ENCODE results near the gene TGFBR3.
A peak's percentile ranks its signal among the peaks of the same experiment; 100 is the strongest.

TGFBR3 gene

GRCh38 chr1:91757763-91758460 lies 128.0 kb downstream of the TGFBR3 start:
- H3K27ac Mint-ChIP-seq (ENCODE audit: low read depth), result peak overlapping the region; percentile 35
- no peaks in the 10 kb centered on the region for H3K27me3 Mint-ChIP-seq
- H3K9me3 Mint-ChIP-seq, result no peaks in the 10 kb centered on the region
- H3K36me3 Mint-ChIP-seq (ENCODE audit: insufficient read depth), result peaks cover 20% of the 10 kb centered on the region
- peaks cover 50% of the 10 kb centered on the region for H3K4me1 Mint-ChIP-seq
- H3K4me3 Mint-ChIP-seq, result no peak overlapping the region
- DNase-seq (ENCODE audit: low spot score in 2 of 2) (no peak), ATAC-seq (replicated peaks; ENCODE audit: extremely low read depth, poor library complexity, severe bottlenecking) (no peak)

- Mint-ChIP-seq H3K4me1 (peaks cover 43% of the 10 kb centered on the region), H3K9me3 (no peaks in the 10 kb centered on the region), H3K4me3 (no peak overlapping the region), H3K27me3 (no peaks in the 10 kb centered on the region), H3K27ac (ENCODE audit: low read depth) (no peak overlapping the region), H3K36me3 (ENCODE audit: insufficient read depth) (peaks cover 21% of the 10 kb centered on the region)
- DNase-seq (ENCODE audit: low spot score in 2 of 2) (no peak), ATAC-seq (replicated peaks; ENCODE audit: extremely low read depth, poor library complexity, severe bottlenecking) (no peak)
Observed at GRCh38 chr1:91755702-91756287, 130.2 kb downstream of the TGFBR3 start.

GRCh38 chr1:91754816-91755580 lies 131.0 kb downstream of the TGFBR3 start:
- no peak overlapping the region for H3K4me3 Mint-ChIP-seq
- DNase-seq (ENCODE audit: low spot score in 2 of 2) (no peak), ATAC-seq (replicated peaks; ENCODE audit: extremely low read depth, poor library complexity, severe bottlenecking) (no peak)
- peaks cover 21% of the 10 kb centered on the region for H3K36me3 Mint-ChIP-seq (ENCODE audit: insufficient read depth)
- peaks cover 44% of the 10 kb centered on the region for H3K4me1 Mint-ChIP-seq
- H3K9me3 Mint-ChIP-seq, result no peaks in the 10 kb centered on the region
- H3K27me3 Mint-ChIP-seq, result no peaks in the 10 kb centered on the region
- peak overlapping the region; percentile 30 for H3K27ac Mint-ChIP-seq (ENCODE audit: low read depth)

- peaks cover 21% of the 10 kb centered on the region for H3K36me3 Mint-ChIP-seq (ENCODE audit: insufficient read depth)
- peaks cover 50% of the 10 kb centered on the region for H3K4me1 Mint-ChIP-seq
- peak overlapping the region; percentile 30 for H3K27ac Mint-ChIP-seq (ENCODE audit: low read depth)
- no peak for DNase-seq (ENCODE audit: low spot score in 2 of 2)
- H3K4me3 Mint-ChIP-seq, result peak overlapping the region; percentile 42
- ATAC-seq (replicated peaks; ENCODE audit: extremely low read depth, poor library complexity, severe bottlenecking), result peak; percentile 35
- no peaks in the 10 kb centered on the region for H3K9me3 Mint-ChIP-seq
- H3K27me3 Mint-ChIP-seq, result no peaks in the 10 kb centered on the region
Observed at GRCh38 chr1:91754348-91754747, 131.6 kb downstream of the TGFBR3 start.

GRCh38 chr1:91753878-91754277 lies 132.1 kb downstream of the TGFBR3 start:
- Mint-ChIP-seq H3K4me1 (peaks cover 51% of the 10 kb centered on the region), H3K4me3 (peak overlapping the region; percentile 42)

GRCh38 chr1:91752324-91752723 lies 133.6 kb downstream of the TGFBR3 start:
- H3K9me3 Mint-ChIP-seq, result no peaks in the 10 kb centered on the region
- ATAC-seq (replicated peaks; ENCODE audit: extremely low read depth, poor library complexity, severe bottlenecking), result no peak
- H3K4me3 Mint-ChIP-seq, result peak overlapping the region; percentile 31
- H3K4me1 Mint-ChIP-seq, result peaks cover 48% of the 10 kb centered on the region
- no peak for DNase-seq (ENCODE audit: low spot score in 2 of 2)
- H3K27ac Mint-ChIP-seq (ENCODE audit: low read depth), result peak overlapping the region; percentile 53
- H3K27me3 Mint-ChIP-seq, result no peaks in the 10 kb centered on the region
- peaks cover 11% of the 10 kb centered on the region for H3K36me3 Mint-ChIP-seq (ENCODE audit: insufficient read depth)

More at GRCh38 chr1:91753878-91754277, 132.1 kb downstream of the TGFBR3 start:
- Mint-ChIP-seq H3K36me3 (ENCODE audit: insufficient read depth) (peaks cover 19% of the 10 kb centered on the region), H3K27me3 (no peaks in the 10 kb centered on the region), H3K27ac (ENCODE audit: low read depth) (peak overlapping the region; percentile 30), H3K9me3 (no peaks in the 10 kb centered on the region)
- peak; percentile 69 for ATAC-seq (replicated peaks; ENCODE audit: extremely low read depth, poor library complexity, severe bottlenecking)
- DNase-seq (ENCODE audit: low spot score in 2 of 2), result no peak

GRCh38 chr1:91751275-91751674 lies 134.7 kb downstream of the TGFBR3 start:
- Mint-ChIP-seq H3K4me3 (no peak overlapping the region), H3K27me3 (no peaks in the 10 kb centered on the region), H3K4me1 (peaks cover 59% of the 10 kb centered on the region), H3K9me3 (no peaks in the 10 kb centered on the region), H3K27ac (ENCODE audit: low read depth) (peak overlapping the region; percentile 53), H3K36me3 (ENCODE audit: insufficient read depth) (peaks cover 12% of the 10 kb centered on the region)
- ATAC-seq (replicated peaks; ENCODE audit: extremely low read depth, poor library complexity, severe bottlenecking) (no peak), DNase-seq (ENCODE audit: low spot score in 2 of 2) (no peak)

- Mint-ChIP-seq H3K4me1 (peaks cover 63% of the 10 kb centered on the region), H3K4me3 (no peak overlapping the region), H3K27ac (ENCODE audit: low read depth) (peak overlapping the region; percentile 29), H3K36me3 (ENCODE audit: insufficient read depth) (peaks cover 17% of the 10 kb centered on the region), H3K9me3 (no peaks in the 10 kb centered on the region), H3K27me3 (no peaks in the 10 kb centered on the region)
- no peak for DNase-seq (ENCODE audit: low spot score in 2 of 2)
- ATAC-seq (replicated peaks; ENCODE audit: extremely low read depth, poor library complexity, severe bottlenecking), result no peak
Observed at GRCh38 chr1:91750398-91750996, 135.5 kb downstream of the TGFBR3 start.

- Mint-ChIP-seq H3K27ac (ENCODE audit: low read depth) (no peak overlapping the region), H3K9me3 (no peaks in the 10 kb centered on the region), H3K27me3 (no peaks in the 10 kb centered on the region), H3K4me1 (peaks cover 61% of the 10 kb centered on the region), H3K4me3 (no peak overlapping the region), H3K36me3 (ENCODE audit: insufficient read depth) (peaks cover 21% of the 10 kb centered on the region)
- ATAC-seq (replicated peaks; ENCODE audit: extremely low read depth, poor library complexity, severe bottlenecking) (no peak), DNase-seq (ENCODE audit: low spot score in 2 of 2) (no peak)
Observed at GRCh38 chr1:91749788-91750231, 136.1 kb downstream of the TGFBR3 start.

GRCh38 chr1:91747666-91748065 lies 138.3 kb downstream of the TGFBR3 start:
- Mint-ChIP-seq H3K27ac (ENCODE audit: low read depth) (no peak overlapping the region), H3K4me3 (no peak overlapping the region), H3K4me1 (peaks cover 53% of the 10 kb centered on the region)

GRCh38 chr1:91746728-91747338 lies 139.1 kb downstream of the TGFBR3 start:
- peaks cover 55% of the 10 kb centered on the region for H3K4me1 Mint-ChIP-seq
- H3K36me3 Mint-ChIP-seq (ENCODE audit: insufficient read depth), result peaks cover 20% of the 10 kb centered on the region
- H3K9me3 Mint-ChIP-seq, result no peaks in the 10 kb centered on the region
- H3K27me3 Mint-ChIP-seq, result no peaks in the 10 kb centered on the region
- H3K4me3 Mint-ChIP-seq, result no peak overlapping the region
- peak overlapping the region; percentile 46 for H3K27ac Mint-ChIP-seq (ENCODE audit: low read depth)
- ATAC-seq (replicated peaks; ENCODE audit: extremely low read depth, poor library complexity, severe bottlenecking), result no peak
- no peak for DNase-seq (ENCODE audit: low spot score in 2 of 2)

More at GRCh38 chr1:91747666-91748065, 138.3 kb downstream of the TGFBR3 start:
- ATAC-seq (replicated peaks; ENCODE audit: extremely low read depth, poor library complexity, severe bottlenecking) (no peak), DNase-seq (ENCODE audit: low spot score in 2 of 2) (no peak)
- H3K9me3 Mint-ChIP-seq, result no peaks in the 10 kb centered on the region
- H3K36me3 Mint-ChIP-seq (ENCODE audit: insufficient read depth), result peaks cover 20% of the 10 kb centered on the region
- H3K27me3 Mint-ChIP-seq, result no peaks in the 10 kb centered on the region
